K562 (cell line): ENCODE results near the gene NEK5. TPM values are rescaled to one million over a fixed set of nuclear protein-coding genes. Genes with fewer than 3 reads are reported as not detected.
"Not testable (repeated sequence)": the region's sequence is repeated elsewhere in the genome, so short reads cannot be mapped to it uniquely, and the experiment has no call there.

Experiments
- ATAC-seq: fragments of 200-7000 bp; cut with Tn5 transposase; 3 replicates; pipeline ENCODE4 v1.9.1; 2020; ENCODE audit warnings: moderate library complexity
- BruUV-seq: library from RNA; stranded (reverse); fragments of 400-500 nt; replicated peaks from 2 replicates; lab custom pipeline; 2021; lab: Mats Ljungman, UMichigan
- CTCF ChIA-PET: fragments of 300-600 bp; formaldehyde crosslinking; extraction: SDS; loops from one replicate; lab custom pipeline; 2021; ENCODE audit warnings: low intra/inter-chr PET ratio; lab: Yijun Ruan, JAX
- POLR2A ChIA-PET: fragments of 300-600, 350-650 bp; sonication (Branson Sonifier 250); formaldehyde crosslinking; extraction: SDS; loops from one replicate; lab custom pipeline; 2021; ENCODE audit warnings: antibody characterized with exemption, inconsistent platforms; lab: Yijun Ruan, JAX
- DNase-seq, 4 experiments: peaks; one replicate each; pipeline versions ENCODE4 v3.0.0 to v3.0.0-alpha.2; 2011 to 2018; ENCODE audit warnings: low spot score in 3 of 4, mixed read lengths in 3 of 4; ENCODE audit errors: extremely low read depth in 1 of 4
- FAIRE-seq: peaks from 2 replicates; lab custom pipeline; 2011; peaks lifted over from hg19 to GRCh38; lab: Jason Lieb, UNC
- H2AFZ ChIP-seq: 2 replicates; pipeline ENCODE4 v1.6.0; 2011; ENCODE audit warnings: low read depth, low read length, control low read depth, inconsistent platforms
- H3K27ac ChIP-seq: fragments of 200-600 bp; 3 replicates; pipeline ENCODE4 v1.8.0; 2011; ENCODE audit warnings: low read depth, mild to moderate bottlenecking, control low read depth, inconsistent platforms, low read length, moderate library complexity, mixed read lengths; ENCODE audit errors: extremely low read depth
- H3K27me3 ChIP-seq, 2 experiments: fragments of 300-600 bp in 1 of 2; 2 replicates in 1 of 2; 3 replicates in 1 of 2; pipeline versions ENCODE4 v1.6.0 to v1.8.0; 2011; ENCODE audit warnings: inconsistent platforms in 2 of 2, low read length in 2 of 2, mild to moderate bottlenecking in 1 of 2, mixed read lengths in 1 of 2, moderate library complexity in 1 of 2; ENCODE audit not compliant: control insufficient read depth in 2 of 2, insufficient read depth in 2 of 2
- H3K36me3 ChIP-seq: fragments of 300-600 bp; 3 replicates; pipeline ENCODE4 v1.8.0; 2011; ENCODE audit warnings: mild to moderate bottlenecking, low read length, inconsistent platforms; ENCODE audit not compliant: control insufficient read depth, insufficient read depth
- H3K4me1 ChIP-seq, 2 experiments: fragments of 200-600 bp in 1 of 2; replicated peaks in 1 of 2; 2 replicates in 1 of 2; 3 replicates in 1 of 2; pipeline versions ENCODE4 v1.5.1 to v1.8.0; 2011; ENCODE audit warnings: inconsistent platforms in 2 of 2, low read length in 2 of 2, mild to moderate bottlenecking in 1 of 2, mixed read lengths in 1 of 2, moderate library complexity in 1 of 2; ENCODE audit not compliant: control insufficient read depth in 2 of 2, insufficient read depth in 2 of 2
- H3K4me2 ChIP-seq: 2 replicates; pipeline ENCODE4 v1.6.1; 2011; ENCODE audit warnings: low read length, control low read depth, inconsistent platforms, mixed read lengths; ENCODE audit not compliant: insufficient read depth
- H3K4me3 ChIP-seq: fragments of 200-600 bp; sonication (generic), shearing (Covaris generic); 2 replicates; pipeline ENCODE4 v1.5.1; 2016; ENCODE audit warnings: control low read depth, inconsistent platforms
- H3K79me2 ChIP-seq: fragments of 200-600 bp; 3 replicates; pipeline ENCODE4 v1.8.0; 2011; ENCODE audit warnings: low read length, inconsistent platforms; ENCODE audit not compliant: control insufficient read depth, insufficient read depth
- H3K9ac ChIP-seq, 2 experiments: 2 replicates each; pipeline versions ENCODE4 v1.6.0 to v1.6.1; 2011; ENCODE audit warnings: low read depth in 2 of 2, low read length in 2 of 2, control low read depth in 1 of 2, inconsistent platforms in 1 of 2, mild to moderate bottlenecking in 1 of 2, mixed read lengths in 1 of 2; ENCODE audit not compliant: insufficient read depth in 1 of 2
- H3K9me1 ChIP-seq: one replicate; pipeline ENCODE4 v1.6.0; 2011; ENCODE audit warnings: inconsistent platforms, mild to moderate bottlenecking, low read length, moderate library complexity; ENCODE audit not compliant: control insufficient read depth, insufficient read depth
- H3K9me3 ChIP-seq: replicated peaks from 2 replicates; pipeline ENCODE4 v1.5.1; 2011; ENCODE audit warnings: low read depth, low read length, inconsistent platforms; ENCODE audit not compliant: control insufficient read depth, insufficient read depth
- H4K20me1 ChIP-seq: replicated peaks from 2 replicates; pipeline ENCODE4 v1.6.1; 2011; ENCODE audit warnings: low read length, inconsistent platforms, mixed read lengths; ENCODE audit not compliant: control insufficient read depth, insufficient read depth
- ZNF449 ChIP-seq: fragments of 250-450 bp; sonication (Bioruptor Pico); IDR thresholded peaks from 2 replicates; pipeline ENCODE4 v1.8.0; 2022; ENCODE audit warnings: moderate library complexity, mild to moderate bottlenecking, inconsistent platforms
- WGBS: fragments of 100-300 bp; shearing (Covaris generic); methylation state at CpG from one replicate; pipeline ENCODE4 v1.1.6; 2016; ENCODE audit warnings: low coverage, mixed read lengths; ENCODE audit not compliant: insufficient coverage; ENCODE audit errors: missing lambda C conversion rate; 5-methylcytosine and 5-hydroxymethylcytosine counted together
- in situ Hi-C: fragments of 300-500 bp; cut with MboI; formaldehyde crosslinking; loops from 4 replicates; pipeline ENCODE4 v1.15.0; 2018; ENCODE audit warnings: inconsistent platforms, mixed read lengths
- intact Hi-C: fragments of 100-400 bp; cut with micrococcal nuclease; formaldehyde crosslinking; loops from 2 replicates; pipeline ENCODE4 v1.14.2; 2022
- polyA plus RNA-seq, 8 experiments: library from polyadenylated mRNA; depleted of rRNA in 4 of 8; stranded (reverse) in 5 of 8; unstranded in 3 of 8; fragments of >200 nt; fragmentation: Nextera tagmentation in 2 of 8; fragmentation: Illumina TruSeq in 1 of 8; extraction: Ambion mirVana in 2 of 8; extraction: Trizol in 1 of 8; gene quantifications; 2 replicates each; pipeline versions ENCODE4 v1.2.1 to v1.2.3, GENCODE V29; 2011 to 2014; ENCODE audit warnings: inconsistent platforms in 1 of 8, missing spikeins in 1 of 8
- total RNA-seq, 7 experiments: library from RNA; depleted of rRNA in 6 of 7; stranded (reverse); fragments of >200 nt in 6 of 7; fragmentation: Illumina TruSeq in 2 of 7; extraction: Trizol in 2 of 7; gene quantifications; 2 replicates each; pipeline versions ENCODE4 v1.2.1 to v1.2.3, GENCODE V29; 2011 to 2021; ENCODE audit warnings: low replicate concordance in 1 of 7
- TF ChIP-seq, protein P1 (sequence below), 2 experiments: fragments of 450-650 bp in 1 of 2; sonication (generic) in 1 of 2; formaldehyde crosslinking in 1 of 2; IDR thresholded peaks in 1 of 2; conservative IDR thresholded peaks in 1 of 2; 2 replicates each; pipeline versions ENCODE4 v1.6.1 to v1.8.1; 2016 to 2023; ENCODE audit warnings: mild to moderate bottlenecking in 2 of 2, moderate library complexity in 2 of 2, inconsistent platforms in 1 of 2, missing genetic modification reagents in 1 of 2

The NEK5 gene
- total and polyA plus RNA-seq, 9 of the 15 experiments (the other 6 are each of a cell fraction or from before 2014, with no cell fraction given): 0.09 to 0.44 (median 0.33) TPM

DNA sequence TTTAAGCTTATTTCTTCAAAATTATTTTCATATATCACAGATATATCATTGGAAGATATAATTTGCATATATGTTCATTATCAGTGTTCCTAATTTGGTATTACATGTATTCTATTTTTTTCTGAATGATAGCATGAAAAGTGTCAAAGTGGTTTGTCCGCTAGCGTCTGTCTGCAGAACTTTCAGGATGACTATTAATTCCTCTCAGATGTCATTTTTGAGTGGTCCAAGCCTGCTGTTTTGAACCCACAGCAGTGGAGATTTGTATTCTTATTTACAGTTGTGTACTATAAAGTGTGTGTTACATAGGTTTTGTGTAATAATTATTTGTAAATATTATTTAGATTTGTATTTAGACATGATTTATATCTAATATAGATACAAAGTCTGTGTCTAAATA is 95.8 kb downstream of the NEK5 start:
- Histone ChIP-seq H3K36me3 (peaks cover 10% of the 10 kb centered on the region; the same call in 2 of the 3 replicates), H3K9me1 (no peaks in the 10 kb centered on the region), H3K4me1 (no peaks in the 10 kb centered on the region; a peak in 2 of 5 replicates), H3K79me2 (no peaks in the 10 kb centered on the region), H3K4me2 (no peak overlapping the region), H3K27ac (no peak overlapping the region), H4K20me1 (no peaks in the 10 kb centered on the region), H3K4me3 (no peak overlapping the region), H3K9ac (no peak overlapping the region), H2AFZ (no peak overlapping the region), H3K9me3 (peaks cover 5% of the 10 kb centered on the region), H3K27me3 (no peaks in the 10 kb centered on the region)
- BruUV-seq: no TSS peak
- FAIRE-seq: no peak
- ChIA-PET POLR2A (interaction anchor here (0.8 kb wide), 1 partner anchor 135 kb away, joined by 3 read pairs; no protein-coding TSS in a partner anchor), CTCF (no interaction called here)
- no peak for ATAC-seq
- 87% methylated on average over 2 of the region's 2 CpGs for WGBS
- intact Hi-C loops (no loop called here), in situ Hi-C loops (no loop called here)
- no peak for DNase-seq
- no peak for TF ChIP-seq ZNF449

DNA sequence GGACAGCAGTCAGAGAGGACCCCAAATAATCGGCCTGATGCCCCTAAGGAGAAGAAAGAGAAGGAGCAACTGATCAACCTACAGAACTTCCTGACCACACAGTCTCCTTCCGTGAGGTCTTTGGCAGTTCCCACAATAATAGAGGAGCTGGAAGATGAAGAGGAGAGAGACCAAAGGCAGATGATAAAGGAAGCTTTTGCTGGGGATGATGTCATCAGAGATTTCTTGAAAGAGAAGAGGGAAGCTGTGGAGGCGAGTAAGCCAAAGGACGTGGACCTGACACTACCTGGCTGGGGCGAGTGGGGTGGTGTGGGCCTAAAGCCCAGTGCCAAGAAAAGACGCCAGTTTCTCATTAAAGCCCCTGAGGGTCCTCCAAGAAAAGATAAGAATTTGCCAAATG is 98.5 kb downstream of the NEK5 start:
- H3K4me1 ChIP-seq, H3K4me2 ChIP-seq, H3K27me3 ChIP-seq, H4K20me1 ChIP-seq, H3K9ac ChIP-seq, H3K27ac ChIP-seq, DNase-seq, H3K9me1 ChIP-seq, intact Hi-C loops, POLR2A ChIA-PET, BruUV-seq, H2AFZ ChIP-seq, H3K9me3 ChIP-seq, ATAC-seq, CTCF ChIA-PET, H3K4me3 ChIP-seq, FAIRE-seq, in situ Hi-C loops: not testable (repeated sequence)
- WGBS: 82% methylated on average over 1 of the region's 6 CpGs
- TF ChIP-seq, protein P1, sequence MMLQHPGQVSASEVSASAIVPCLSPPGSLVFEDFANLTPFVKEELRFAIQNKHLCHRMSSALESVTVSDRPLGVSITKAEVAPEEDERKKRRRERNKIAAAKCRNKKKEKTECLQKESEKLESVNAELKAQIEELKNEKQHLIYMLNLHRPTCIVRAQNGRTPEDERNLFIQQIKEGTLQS (IDR thresholded peaks at IDR 0.05): peak; percentile 56
- TF ChIP-seq, protein P1 (CRISPR knock-in tag; conservative IDR thresholded peaks at IDR 0.05): not testable (repeated sequence)
- Histone ChIP-seq H3K36me3 (peaks cover 32% of the 10 kb centered on the region; the same call in 2 of the 3 replicates), H3K79me2 (peaks cover 17% of the 10 kb centered on the region; the same call in 2 of the 3 replicates)
